Hepatocyte (in vitro differentiated cells): ENCODE results near the gene STAC. TPM values are rescaled to one million over a fixed set of nuclear protein-coding genes. Genes with fewer than 3 reads are reported as not detected.

Source experiments
- DNase-seq: peaks from one replicate; pipeline ENCODE4 v3.0.0-alpha.2; 2016; ENCODE audit warnings: low spot score
- H2AFZ ChIP-seq: fragments of 200-600 bp; sonication (generic); 2 replicates; pipeline ENCODE4 v1.6.0; 2016; ENCODE audit warnings: antibody characterized with exemption, mild to moderate bottlenecking
- H3K27ac ChIP-seq: fragments of 200-600 bp; sonication (generic); 2 replicates; pipeline ENCODE4 v1.5.1; 2016; ENCODE audit warnings: mild to moderate bottlenecking
- H3K27me3 ChIP-seq: fragments of 200-600 bp; sonication (generic); 2 replicates; pipeline ENCODE4 v1.6.1; 2016
- H3K36me3 ChIP-seq: fragments of 200-600 bp; sonication (generic); replicated peaks from 2 replicates; pipeline ENCODE4 v1.5.1; 2016; ENCODE audit warnings: low read depth; ENCODE audit not compliant: insufficient read depth
- H3K4me1 ChIP-seq: fragments of 200-600 bp; sonication (generic); 2 replicates; pipeline ENCODE4 v1.5.1; 2016; ENCODE audit warnings: mild to moderate bottlenecking, moderate library complexity; ENCODE audit not compliant: insufficient read depth
- H3K4me2 ChIP-seq: fragments of 200-600 bp; sonication (generic); 2 replicates; pipeline ENCODE4 v1.6.0; 2016
- H3K4me3 ChIP-seq: fragments of 200-600 bp; sonication (generic); 2 replicates; pipeline ENCODE4 v1.5.1; 2016; ENCODE audit warnings: mild to moderate bottlenecking
- H3K79me2 ChIP-seq: fragments of 200-600 bp; sonication (generic); 2 replicates; pipeline ENCODE4 v1.6.0; 2017; ENCODE audit warnings: mild to moderate bottlenecking
- H3K9me2 ChIP-seq: fragments of 200-600 bp; sonication (generic); replicated peaks from 2 replicates; pipeline ENCODE4 v1.6.0; 2017; ENCODE audit warnings: mild to moderate bottlenecking; ENCODE audit not compliant: insufficient read depth
- H3K9me3 ChIP-seq: fragments of 200-600 bp; sonication (generic); 2 replicates; pipeline ENCODE4 v1.5.1; 2016; ENCODE audit warnings: low read depth, mild to moderate bottlenecking
- H4K20me1 ChIP-seq: fragments of 200-600 bp; sonication (generic); 2 replicates; pipeline ENCODE4 v1.6.0; 2016; ENCODE audit warnings: mild to moderate bottlenecking; ENCODE audit not compliant: insufficient read depth, poor library complexity, severe bottlenecking
- EZH2 ChIP-seq: fragments of 200-600 bp; sonication (generic); IDR thresholded peaks from 2 replicates; pipeline ENCODE4 v1.6.1; 2016; ENCODE audit warnings: antibody characterized with exemption, mild to moderate bottlenecking, borderline replicate concordance
- EZH2phosphoT487 ChIP-seq: fragments of 200-600 bp; sonication (generic); IDR thresholded peaks from one replicate; pipeline ENCODE4 v1.6.1; 2018; ENCODE audit warnings: antibody characterized with exemption, mild to moderate bottlenecking, low read depth, moderate library complexity; ENCODE audit not compliant: unreplicated experiment, severe bottlenecking
- WGBS: methylation state at CpG from one replicate; pipeline ENCODE4 v1.1.6; 2016; ENCODE audit warnings: low lambda C conversion rate; ENCODE audit errors: missing lambda C conversion rate; 5-methylcytosine and 5-hydroxymethylcytosine counted together
- polyA plus RNA-seq: library from polyadenylated mRNA; unstranded; fragments of >200 nt; fragmentation: Nextera tagmentation; extraction: Ambion mirVana; gene quantifications from 2 replicates; pipeline ENCODE4 v1.2.1, GENCODE V29; 2016
- total RNA-seq: library from RNA; depleted of rRNA; stranded (reverse); fragments of >200 nt; gene quantifications from 2 replicates; pipeline ENCODE4 v1.2.3, GENCODE V29; 2014
- TF ChIP-seq, protein P1 (sequence below): fragments of 200-600 bp; sonication (generic); IDR thresholded peaks from 2 replicates; pipeline ENCODE4 v1.5.1; 2016; ENCODE audit warnings: antibody characterized with exemption, mild to moderate bottlenecking; ENCODE audit not compliant: poor library complexity

The STAC gene
- total and polyA plus RNA-seq, 2 experiments from 2014 or later: 0.13 to 0.53 TPM

DNA sequence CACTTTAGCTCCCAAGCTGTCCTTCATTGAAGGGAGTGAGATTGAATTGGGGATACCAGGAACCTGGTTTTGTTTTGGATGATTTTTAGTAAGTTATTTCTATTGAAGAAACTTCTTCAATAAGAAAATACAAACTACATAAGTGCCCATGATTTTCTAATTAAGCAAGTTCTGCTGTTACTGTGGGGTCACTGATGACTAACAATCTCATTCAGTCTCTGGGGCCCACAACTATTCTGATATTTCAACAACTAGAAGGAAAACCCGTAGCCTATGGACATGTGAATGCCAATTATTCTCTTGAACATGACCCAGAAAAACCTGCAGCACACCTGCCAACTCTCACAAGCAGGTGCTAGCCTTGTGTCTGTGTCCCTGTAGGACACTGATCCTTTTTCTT, 199.4 kb downstream of the STAC start:
- TF ChIP-seq EZH2phosphoT487 (no peak), EZH2 (no peak)
- TF ChIP-seq, protein P1, sequence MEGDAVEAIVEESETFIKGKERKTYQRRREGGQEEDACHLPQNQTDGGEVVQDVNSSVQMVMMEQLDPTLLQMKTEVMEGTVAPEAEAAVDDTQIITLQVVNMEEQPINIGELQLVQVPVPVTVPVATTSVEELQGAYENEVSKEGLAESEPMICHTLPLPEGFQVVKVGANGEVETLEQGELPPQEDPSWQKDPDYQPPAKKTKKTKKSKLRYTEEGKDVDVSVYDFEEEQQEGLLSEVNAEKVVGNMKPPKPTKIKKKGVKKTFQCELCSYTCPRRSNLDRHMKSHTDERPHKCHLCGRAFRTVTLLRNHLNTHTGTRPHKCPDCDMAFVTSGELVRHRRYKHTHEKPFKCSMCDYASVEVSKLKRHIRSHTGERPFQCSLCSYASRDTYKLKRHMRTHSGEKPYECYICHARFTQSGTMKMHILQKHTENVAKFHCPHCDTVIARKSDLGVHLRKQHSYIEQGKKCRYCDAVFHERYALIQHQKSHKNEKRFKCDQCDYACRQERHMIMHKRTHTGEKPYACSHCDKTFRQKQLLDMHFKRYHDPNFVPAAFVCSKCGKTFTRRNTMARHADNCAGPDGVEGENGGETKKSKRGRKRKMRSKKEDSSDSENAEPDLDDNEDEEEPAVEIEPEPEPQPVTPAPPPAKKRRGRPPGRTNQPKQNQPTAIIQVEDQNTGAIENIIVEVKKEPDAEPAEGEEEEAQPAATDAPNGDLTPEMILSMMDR: no peak

DNA sequence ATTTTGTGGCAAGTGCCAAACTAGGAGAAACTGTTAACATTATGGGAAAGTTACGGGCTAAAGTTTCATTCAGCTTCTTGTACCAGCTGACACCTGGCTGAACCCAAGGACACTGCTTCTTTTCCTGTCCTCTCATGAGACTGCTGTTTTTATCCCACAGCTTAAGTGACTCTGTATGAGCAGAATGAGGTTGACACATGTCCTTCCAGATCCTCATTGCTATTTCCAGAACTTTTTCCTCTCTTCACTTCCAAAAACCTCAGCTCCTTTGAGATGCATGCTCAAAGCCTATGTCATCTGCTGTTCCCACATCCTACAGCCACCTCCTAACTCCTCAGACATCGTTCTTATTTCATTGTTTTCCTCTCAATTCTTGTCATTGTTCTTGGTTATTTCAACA, 200.4 kb downstream of the STAC start:
- TF ChIP-seq EZH2phosphoT487: no peak
- TF ChIP-seq, protein P1: no peak
- no peak for TF ChIP-seq EZH2
- no peak for DNase-seq
- Histone ChIP-seq H3K9me3 (no peaks in the 10 kb centered on the region), H3K27me3 (no peaks in the 10 kb centered on the region), H4K20me1 (no peaks in the 10 kb centered on the region), H3K9me2 (no peaks in the 10 kb centered on the region), H3K27ac (no peak overlapping the region), H2AFZ (no peak overlapping the region), H3K79me2 (no peaks in the 10 kb centered on the region), H3K4me1 (no peaks in the 10 kb centered on the region), H3K36me3 (no peaks in the 10 kb centered on the region), H3K4me3 (no peak overlapping the region), H3K4me2 (no peak overlapping the region)
- 89% methylated on average over 2 of the region's 2 CpGs for WGBS

More for the DNA sequence above, 199.4 kb downstream of the STAC start:
- H3K9me3 ChIP-seq: no peaks in the 10 kb centered on the region
- no peak overlapping the region for H2AFZ ChIP-seq
- H3K4me3 ChIP-seq: no peak overlapping the region
- no peak for DNase-seq
- no peak overlapping the region for H3K4me2 ChIP-seq
- H3K4me1 ChIP-seq: no peaks in the 10 kb centered on the region
- no peak overlapping the region for H3K27ac ChIP-seq
- no peaks in the 10 kb centered on the region for H3K27me3 ChIP-seq
- H4K20me1 ChIP-seq: no peaks in the 10 kb centered on the region
- no peaks in the 10 kb centered on the region for H3K9me2 ChIP-seq
- 52% methylated on average over 1 of the region's 1 CpG for WGBS
- H3K79me2 ChIP-seq: no peaks in the 10 kb centered on the region
- no peaks in the 10 kb centered on the region for H3K36me3 ChIP-seq

DNA sequence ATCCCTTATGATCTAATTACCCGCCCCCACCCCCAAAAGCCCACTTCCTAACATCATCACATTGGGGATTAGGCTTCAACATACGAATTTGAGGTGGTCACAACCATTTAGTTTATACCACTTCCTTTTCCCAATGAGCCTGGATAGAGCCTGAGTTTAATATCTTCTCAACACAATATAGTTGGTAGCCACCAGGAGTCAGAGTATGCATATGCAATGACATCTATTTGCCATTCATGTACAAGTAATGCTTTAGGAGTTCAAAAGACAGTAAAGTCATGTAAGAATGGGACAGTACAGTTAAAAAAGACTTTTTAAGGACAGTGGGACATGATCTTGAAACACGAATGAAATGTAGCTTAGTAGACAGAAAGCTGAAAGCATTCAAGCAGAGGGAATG, 211.7 kb downstream of the STAC start:
- Histone ChIP-seq H3K4me2 (no peak overlapping the region), H3K27me3 (peaks cover 8% of the 10 kb centered on the region), H2AFZ (no peak overlapping the region), H3K9me3 (no peaks in the 10 kb centered on the region), H4K20me1 (no peaks in the 10 kb centered on the region), H3K36me3 (no peaks in the 10 kb centered on the region), H3K79me2 (no peaks in the 10 kb centered on the region), H3K9me2 (no peaks in the 10 kb centered on the region), H3K4me3 (no peak overlapping the region), H3K27ac (no peak overlapping the region), H3K4me1 (no peaks in the 10 kb centered on the region)
- no peak for DNase-seq
- TF ChIP-seq, protein P1: no peak
- TF ChIP-seq EZH2phosphoT487 (no peak), EZH2 (no peak)
- WGBS: 55% methylated on average over 3 of the region's 3 CpGs

DNA sequence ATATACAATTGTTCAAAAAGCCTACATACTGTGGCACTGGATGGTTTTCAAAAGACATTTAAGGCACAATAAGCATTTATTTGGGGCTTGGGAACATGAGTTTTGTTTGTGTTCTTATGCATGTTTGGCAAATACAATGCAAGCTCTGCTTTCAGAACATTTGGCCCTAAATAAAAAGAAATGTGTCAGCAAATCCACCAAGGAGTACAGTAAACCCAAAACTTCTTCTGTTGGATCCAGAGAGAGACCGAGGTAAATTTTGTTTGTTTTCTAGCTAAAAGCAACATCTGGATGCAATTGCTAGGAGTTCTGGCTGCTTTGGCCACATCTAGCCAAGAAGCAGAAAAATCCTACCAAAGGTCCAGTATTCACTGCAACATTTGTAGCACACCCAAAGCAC, 215.2 kb downstream of the STAC start:
- no peaks in the 10 kb centered on the region for H3K4me1 ChIP-seq
- WGBS: 78% methylated on average over 1 of the region's 1 CpG

More for the DNA sequence above, 215.2 kb downstream of the STAC start:
- H3K36me3 ChIP-seq: no peaks in the 10 kb centered on the region
- no peak overlapping the region for H3K4me2 ChIP-seq
- H3K4me3 ChIP-seq: no peak overlapping the region
- H3K27ac ChIP-seq: no peak overlapping the region
- no peaks in the 10 kb centered on the region for H4K20me1 ChIP-seq
- H3K9me2 ChIP-seq: no peaks in the 10 kb centered on the region
- no peak for DNase-seq
- no peaks in the 10 kb centered on the region for H3K79me2 ChIP-seq
- TF ChIP-seq EZH2 (no peak), EZH2phosphoT487 (no peak)
- TF ChIP-seq, protein P1: no peak
- peaks cover 13% of the 10 kb centered on the region for H3K27me3 ChIP-seq
- no peak overlapping the region for H2AFZ ChIP-seq
- H3K9me3 ChIP-seq: no peaks in the 10 kb centered on the region
